ENCODE results near the gene PHLDB3.
"Not testable (repeated sequence)": the region's sequence is repeated elsewhere in the genome, so short reads cannot be mapped to it uniquely, and the experiment has no call there.

Gene PHLDB3

GRCh38 chr19:43512399-43512798 lies 7.9 kb upstream of the PHLDB3 start:
- not testable (repeated sequence) for H3K4me3 Mint-ChIP-seq, H3K9me3 Mint-ChIP-seq, H3K27ac Mint-ChIP-seq, H3K27me3 Mint-ChIP-seq, DNase-seq, ATAC-seq, H3K4me1 Mint-ChIP-seq

- DNase-seq, result no peak
- Mint-ChIP-seq H3K27ac (no peak overlapping the region), H3K9me3 (no peaks in the 10 kb centered on the region), H3K4me3 (no peak overlapping the region), H3K4me1 (no peaks in the 10 kb centered on the region), H3K27me3 (no peaks in the 10 kb centered on the region)
- no peak for ATAC-seq
These were observed 6.8 kb upstream of the PHLDB3 start for GRCh38 chr19:43511324-43511723.

GRCh38 chr19:43510713-43511112 lies 6.2 kb upstream of the PHLDB3 start:
- Mint-ChIP-seq H3K4me3 (no peak overlapping the region), H3K4me1 (no peaks in the 10 kb centered on the region), H3K27me3 (no peaks in the 10 kb centered on the region), H3K9me3 (no peaks in the 10 kb centered on the region), H3K27ac (no peak overlapping the region)
- ATAC-seq (no peak), DNase-seq (no peak)

- Mint-ChIP-seq H3K9me3 (no peaks in the 10 kb centered on the region), H3K27me3 (no peaks in the 10 kb centered on the region), H3K4me3 (no peak overlapping the region), H3K27ac (peak overlapping the region in 1 of 2 donors; percentile 60), H3K4me1 (peaks cover 22% of the 10 kb centered on the region)
- DNase-seq (no peak), ATAC-seq (no peak)
These were observed 3.3 kb upstream of the PHLDB3 start for GRCh38 chr19:43507880-43508279.

- H3K27ac Mint-ChIP-seq, result no peak overlapping the region
- no peaks in the 10 kb centered on the region for H3K27me3 Mint-ChIP-seq
- ATAC-seq (no peak), DNase-seq (no peak)
- no peaks in the 10 kb centered on the region for H3K9me3 Mint-ChIP-seq
- H3K4me3 Mint-ChIP-seq, result no peak overlapping the region
- peaks cover 30% of the 10 kb centered on the region for H3K4me1 Mint-ChIP-seq
These were observed 2.1 kb upstream of the PHLDB3 start for GRCh38 chr19:43506629-43507028.

GRCh38 chr19:43505941-43506340 lies 1.4 kb upstream of the PHLDB3 start:
- Mint-ChIP-seq H3K27ac (no peak overlapping the region), H3K4me3 (peak overlapping the region in 1 of 2 donors; percentile 22), H3K9me3 (no peaks in the 10 kb centered on the region), H3K27me3 (no peaks in the 10 kb centered on the region), H3K4me1 (peaks cover 30% of the 10 kb centered on the region)
- ATAC-seq (no peak), DNase-seq (no peak)

- H3K4me3 Mint-ChIP-seq, result peak overlapping the region; percentile 87 to 96
- no peaks in the 10 kb centered on the region for H3K9me3 Mint-ChIP-seq
- H3K27ac Mint-ChIP-seq, result peak overlapping the region in 1 of 2 donors; percentile 76
- no peak for DNase-seq
- no peak for ATAC-seq
- no peaks in the 10 kb centered on the region for H3K27me3 Mint-ChIP-seq
- H3K4me1 Mint-ChIP-seq, result peaks cover 30% of the 10 kb centered on the region
These were observed 575 bp upstream of the PHLDB3 start for GRCh38 chr19:43505186-43505456.

- Mint-ChIP-seq H3K27me3 (no peaks in the 10 kb centered on the region), H3K4me3 (peak overlapping the region; percentile 87 to 96), H3K27ac (peak overlapping the region; percentile 88 to 98), H3K4me1 (peaks cover 30% of the 10 kb centered on the region), H3K9me3 (no peaks in the 10 kb centered on the region)
- peak; percentile 91 for ATAC-seq
- DNase-seq, result peak; percentile 94 to 96
These were observed 783 bp downstream of the PHLDB3 start for GRCh38 chr19:43503501-43504425.

GRCh38 chr19:43502419-43502976 lies 2.0 kb downstream of the PHLDB3 start:
- H3K27me3 Mint-ChIP-seq, result no peaks in the 10 kb centered on the region
- ATAC-seq (no peak), DNase-seq (no peak)
- no peaks in the 10 kb centered on the region for H3K9me3 Mint-ChIP-seq
- H3K4me1 Mint-ChIP-seq, result peaks cover 30% of the 10 kb centered on the region
- H3K4me3 Mint-ChIP-seq, result peak overlapping the region; percentile 87 to 96
- H3K27ac Mint-ChIP-seq, result no peak overlapping the region

GRCh38 chr19:43501661-43502418 lies 2.7 kb downstream of the PHLDB3 start:
- ATAC-seq, result no peak
- Mint-ChIP-seq H3K27me3 (no peaks in the 10 kb centered on the region), H3K9me3 (no peaks in the 10 kb centered on the region), H3K27ac (no peak overlapping the region), H3K4me3 (no peak overlapping the region), H3K4me1 (peaks cover 30% of the 10 kb centered on the region)
- DNase-seq, result no peak

GRCh38 chr19:43499042-43499441 lies 5.5 kb downstream of the PHLDB3 start:
- Mint-ChIP-seq H3K4me3 (no peak overlapping the region), H3K27me3 (no peaks in the 10 kb centered on the region), H3K27ac (peak overlapping the region in 1 of 2 donors; percentile 83), H3K9me3 (no peaks in the 10 kb centered on the region), H3K4me1 (peaks cover 18% of the 10 kb centered on the region)
- DNase-seq, result no peak
- no peak for ATAC-seq

GRCh38 chr19:43498233-43498842 lies 6.2 kb downstream of the PHLDB3 start:
- Mint-ChIP-seq H3K27me3 (no peaks in the 10 kb centered on the region), H3K9me3 (no peaks in the 10 kb centered on the region), H3K4me3 (no peak overlapping the region), H3K4me1 (peaks cover 13% of the 10 kb centered on the region), H3K27ac (no peak overlapping the region)
- no peak for ATAC-seq
- no peak for DNase-seq

- no peak overlapping the region for H3K4me3 Mint-ChIP-seq
- no peaks in the 10 kb centered on the region for H3K4me1 Mint-ChIP-seq
- ATAC-seq (no peak), DNase-seq (no peak)
- H3K9me3 Mint-ChIP-seq, result no peaks in the 10 kb centered on the region
- peak overlapping the region in 1 of 2 donors; percentile 63 for H3K27ac Mint-ChIP-seq
- no peaks in the 10 kb centered on the region for H3K27me3 Mint-ChIP-seq
These were observed 7.6 kb downstream of the PHLDB3 start for GRCh38 chr19:43496960-43497359.

GRCh38 chr19:43495082-43495481 lies 9.5 kb downstream of the PHLDB3 start:
- Mint-ChIP-seq H3K4me1 (peaks cover 3% of the 10 kb centered on the region), H3K9me3 (no peaks in the 10 kb centered on the region), H3K27ac (no peak overlapping the region), H3K4me3 (no peak overlapping the region), H3K27me3 (no peaks in the 10 kb centered on the region)
- ATAC-seq (no peak), DNase-seq (no peak)

GRCh38 chr19:43490759-43491158 lies 13.8 kb downstream of the PHLDB3 start:
- Mint-ChIP-seq H3K9me3 (no peaks in the 10 kb centered on the region), H3K27me3 (no peaks in the 10 kb centered on the region), H3K4me1 (peaks cover 17% of the 10 kb centered on the region), H3K4me3 (no peak overlapping the region), H3K27ac (no peak overlapping the region)
- ATAC-seq, result no peak
- DNase-seq, result no peak
